Tibial nerve (tissue), 4 donors: ENCODE data around the gene CYP2A7. TPM values are rescaled to one million over a fixed set of nuclear protein-coding genes. Genes with fewer than 3 reads are reported as not detected.
"Not testable (repeated sequence)": the region's sequence is repeated elsewhere in the genome, so short reads cannot be mapped to it uniquely, and the experiment has no call there.

Experiments
- DNase-seq, 2 donors: peaks; one replicate each; pipeline ENCODE4 v3.0.0-alpha.2; 2019; ENCODE audit warnings: low spot score in 2 of 2
- H3K27ac ChIP-seq, 4 donors: fragments of 200-600 bp; sonication (generic) in 3 of 4; one replicate each; pipeline ENCODE4 v1.5.1; 2017 to 2019; ENCODE audit warnings: mild to moderate bottlenecking in 1 of 4
- H3K27me3 ChIP-seq, 2 donors: fragments of 200-600 bp; sonication (generic) in 1 of 2; one replicate each; pipeline versions ENCODE4 v1.5.1 to v1.6.0; 2017 to 2019
- H3K36me3 ChIP-seq, 3 donors: fragments of 200-600 bp; sonication (generic); one replicate each; pipeline ENCODE4 v1.5.1; 2018 to 2019
- H3K4me1 ChIP-seq, 4 donors: fragments of 200-600 bp; sonication (generic) in 3 of 4; one replicate each; pipeline ENCODE4 v1.5.1; 2017 to 2019
- H3K4me3 ChIP-seq, 4 donors: fragments of 200-600 bp; sonication (generic) in 3 of 4; one replicate each; pipeline ENCODE4 v1.5.1; 2017 to 2019; ENCODE audit warnings: mild to moderate bottlenecking in 1 of 4, moderate library complexity in 1 of 4
- H3K9me3 ChIP-seq, 4 donors: fragments of 200-600 bp; sonication (generic) in 3 of 4; one replicate each; pipeline ENCODE4 v1.5.1; 2017 to 2019
- EP300 ChIP-seq, 2 donors: sonication (generic); formaldehyde crosslinking; IDR thresholded peaks; one replicate each; pipeline ENCODE4 v1.6.1; 2017; ENCODE audit warnings: antibody characterized with exemption in 2 of 2, mild to moderate bottlenecking in 1 of 2
- POLR2A ChIP-seq, 2 donors: fragments of 450-650 bp; IDR thresholded peaks; one replicate each; pipeline ENCODE4 v1.6.1; 2017; ENCODE audit warnings: antibody characterized with exemption in 2 of 2, mild to moderate bottlenecking in 2 of 2, moderate library complexity in 2 of 2
- WGBS, 2 donors: methylation state at CpG; one replicate each; pipeline ENCODE4 v1.1.5; 2018; 5-methylcytosine and 5-hydroxymethylcytosine counted together
- total RNA-seq, 4 donors: library from RNA; depleted of rRNA; stranded (reverse); fragments of >200 nt; gene quantifications; one replicate each; pipeline ENCODE4 v1.1.0, GENCODE V29; 2016
- TF ChIP-seq, protein P1 (sequence below), 5 experiments: fragments of 200-600 bp in 3 of 5; fragments of 450-650 bp in 2 of 5; sonication (generic) in 3 of 5; IDR thresholded peaks; one replicate each; pipeline ENCODE4 v1.5.1; 2016 to 2019; ENCODE audit warnings: antibody characterized with exemption in 5 of 5, mild to moderate bottlenecking in 3 of 5, moderate library complexity in 2 of 5

CYP2A7 gene
- total RNA-seq, 4 donors from 2014 or later: not detected

DNA sequence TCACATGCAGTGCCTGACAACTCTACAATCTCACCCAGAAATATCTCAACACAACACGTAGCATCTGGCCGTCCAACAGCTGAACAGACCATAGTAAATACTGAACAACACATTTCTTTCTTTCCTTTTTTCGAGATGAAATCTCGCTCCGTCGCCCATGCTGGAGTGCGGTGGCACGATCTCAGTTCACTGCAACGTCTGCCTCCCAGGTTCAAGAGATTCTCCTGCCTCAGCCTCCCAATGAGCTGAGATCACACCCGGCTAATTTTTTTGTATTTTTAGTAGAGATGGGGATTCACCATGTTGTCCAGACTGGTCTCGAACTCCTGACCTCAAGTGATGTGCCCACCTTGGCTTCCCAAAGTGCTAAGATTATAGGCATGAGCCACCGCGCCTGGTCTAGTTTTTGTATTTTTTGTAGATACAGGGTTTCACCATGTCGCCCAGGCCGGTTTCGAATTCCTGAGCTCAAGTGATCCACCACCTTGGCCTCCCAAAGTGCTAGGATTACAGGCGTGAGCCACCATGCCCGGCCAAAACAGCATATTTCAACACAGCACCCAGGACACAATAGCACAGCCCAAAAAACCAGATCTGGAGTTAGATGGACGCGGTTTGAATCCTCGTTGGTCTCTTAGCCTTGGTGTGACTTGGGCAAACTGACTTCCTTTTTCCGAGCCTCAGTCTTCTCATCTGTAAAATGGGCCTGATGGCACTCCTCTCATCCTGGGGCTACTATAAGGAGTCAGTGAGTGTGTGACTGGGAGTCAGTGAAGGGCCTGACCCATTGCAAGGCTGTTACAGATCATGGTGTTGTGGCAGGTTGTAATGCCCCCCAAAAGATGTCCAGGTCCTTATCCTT, 54.4 kb downstream of the CYP2A7 start:
- 92 to 95% methylated on average over 22 of the region's 22 CpGs for WGBS, 2 donors
- H3K27me3 ChIP-seq: no peaks in the 10 kb centered on the region
- H3K27ac ChIP-seq: no peak overlapping the region
- no peaks in the 10 kb centered on the region for H3K9me3 ChIP-seq
- DNase-seq: no peak
- H3K4me3 ChIP-seq: no peak overlapping the region
- TF ChIP-seq EP300 (IDR thresholded peaks at IDR 0.05) (no peak), POLR2A (IDR thresholded peaks at IDR 0.05) (no peak)
- TF ChIP-seq, protein P1, sequence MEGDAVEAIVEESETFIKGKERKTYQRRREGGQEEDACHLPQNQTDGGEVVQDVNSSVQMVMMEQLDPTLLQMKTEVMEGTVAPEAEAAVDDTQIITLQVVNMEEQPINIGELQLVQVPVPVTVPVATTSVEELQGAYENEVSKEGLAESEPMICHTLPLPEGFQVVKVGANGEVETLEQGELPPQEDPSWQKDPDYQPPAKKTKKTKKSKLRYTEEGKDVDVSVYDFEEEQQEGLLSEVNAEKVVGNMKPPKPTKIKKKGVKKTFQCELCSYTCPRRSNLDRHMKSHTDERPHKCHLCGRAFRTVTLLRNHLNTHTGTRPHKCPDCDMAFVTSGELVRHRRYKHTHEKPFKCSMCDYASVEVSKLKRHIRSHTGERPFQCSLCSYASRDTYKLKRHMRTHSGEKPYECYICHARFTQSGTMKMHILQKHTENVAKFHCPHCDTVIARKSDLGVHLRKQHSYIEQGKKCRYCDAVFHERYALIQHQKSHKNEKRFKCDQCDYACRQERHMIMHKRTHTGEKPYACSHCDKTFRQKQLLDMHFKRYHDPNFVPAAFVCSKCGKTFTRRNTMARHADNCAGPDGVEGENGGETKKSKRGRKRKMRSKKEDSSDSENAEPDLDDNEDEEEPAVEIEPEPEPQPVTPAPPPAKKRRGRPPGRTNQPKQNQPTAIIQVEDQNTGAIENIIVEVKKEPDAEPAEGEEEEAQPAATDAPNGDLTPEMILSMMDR (IDR thresholded peaks at IDR 0.05): no peak
- peaks cover 0 to 16% (median 2%) of the 10 kb centered on the region in 4 donors for H3K4me1 ChIP-seq
- H3K36me3 ChIP-seq: peaks cover 0 to 28% (median 0%) of the 10 kb centered on the region in 3 donors

DNA sequence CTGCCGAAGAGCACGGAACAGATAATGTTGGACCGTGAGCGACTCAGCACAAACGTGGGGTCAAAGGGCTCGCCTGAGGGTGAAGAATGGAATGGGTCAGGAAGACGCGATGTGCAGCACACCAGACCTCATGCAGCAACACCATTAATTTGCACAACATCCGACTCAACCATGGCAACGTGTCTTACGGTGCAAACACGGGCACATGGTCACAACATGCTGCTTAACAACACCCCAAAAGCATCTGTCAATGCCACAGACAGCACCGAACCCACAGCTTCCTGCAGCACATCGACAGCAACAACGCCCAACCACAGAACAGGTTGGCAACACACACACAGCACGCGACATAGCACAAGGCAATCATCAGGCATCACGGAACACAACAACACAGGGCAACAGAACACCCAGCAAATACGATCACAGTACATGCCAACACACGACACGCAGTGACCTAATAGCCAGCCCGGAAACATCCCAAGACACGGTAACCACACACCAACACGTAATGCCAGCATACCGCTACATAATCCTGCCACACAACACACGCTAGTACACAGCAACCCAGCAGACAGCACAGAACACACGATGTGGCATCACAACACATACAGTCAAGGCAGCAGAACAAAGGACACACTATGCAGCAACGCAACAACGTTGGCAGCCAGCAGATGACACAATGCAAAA, 55.2 kb downstream of the CYP2A7 start:
- H3K27ac ChIP-seq, H3K4me3 ChIP-seq, H3K9me3 ChIP-seq, H3K27me3 ChIP-seq, DNase-seq: not testable (repeated sequence)
- H3K36me3 ChIP-seq: peaks cover 0 to 28% (median 0%) of the 10 kb centered on the region in 3 donors
- H3K4me1 ChIP-seq: peaks cover 0 to 21% (median 2%) of the 10 kb centered on the region in 4 donors
- WGBS, 2 donors: 71 to 77% methylated on average over 29 of the region's 29 CpGs

GRCh38 chr19:40826312-40826698, 55.7 kb downstream of the CYP2A7 start:
- 70 to 78% methylated on average over 7 to 10 of the region's 14 CpGs for WGBS, 2 donors
- not testable (repeated sequence) for H3K9me3 ChIP-seq, H3K27ac ChIP-seq, DNase-seq, H3K4me3 ChIP-seq, H3K27me3 ChIP-seq
- Histone ChIP-seq H3K36me3 (peaks cover 0 to 28% (median 0%) of the 10 kb centered on the region in 3 donors), H3K4me1 (peaks cover 0 to 21% (median 2%) of the 10 kb centered on the region in 4 donors)

- not testable (repeated sequence) for DNase-seq, H3K9me3 ChIP-seq, H3K4me3 ChIP-seq, H3K27ac ChIP-seq, H3K27me3 ChIP-seq
- WGBS, 2 donors: 92 to 97% methylated on average over 4 to 6 of the region's 6 CpGs
- Histone ChIP-seq H3K36me3 (peaks cover 0 to 28% (median 0%) of the 10 kb centered on the region in 3 donors), H3K4me1 (peaks cover 0 to 21% (median 2%) of the 10 kb centered on the region in 4 donors)
Measured at GRCh38 chr19:40825460-40826095, 56.5 kb downstream of the CYP2A7 start.

Other genes with a start within 250 kb of the CYP2A7 start
- gene NUMBL, start 191.6 kb downstream of the CYP2A7 start, total RNA-seq: 100 to 1,000 TPM; 203 to 284 (median 251) TPM
- gene COQ8B, start 165.3 kb downstream of the CYP2A7 start, total RNA-seq: 10 to 100 TPM; 71.0 to 88.6 (median 84.3) TPM
- gene ITPKC, start 165.1 kb downstream of the CYP2A7 start, total RNA-seq: 100 to 1,000 TPM in 1 of 4 donors, 10 to 100 TPM in 3; 72.0 to 114 (median 90.9) TPM
- gene ACTMAP, start 131.8 kb downstream of the CYP2A7 start, total RNA-seq: 1 to 10 TPM; 2.5 to 7.1 (median 4.3) TPM
- 10 to 100 TPM; 52.8 to 92.7 (median 70.9) TPM for gene SNRPA, start 131.0 kb downstream of the CYP2A7 start, total RNA-seq
- gene MIA, start 106.7 kb downstream of the CYP2A7 start, total RNA-seq: 100 to 1,000 TPM; 127 to 322 (median 209) TPM
- 10 to 100 TPM; 38.3 to 66.6 (median 52.0) TPM for gene RAB4B, start 104.0 kb downstream of the CYP2A7 start, total RNA-seq
- 100 to 1,000 TPM in 3 of 4 donors, 10 to 100 TPM in 1; 93.5 to 134 (median 120) TPM for gene EGLN2, start 83.0 kb downstream of the CYP2A7 start, total RNA-seq
- 1 to 10 TPM in 1 of 4 donors, not detected in 3; 7.3 TPM for gene CYP2A6, start 31.8 kb downstream of the CYP2A7 start, total RNA-seq
- not detected for gene CYP2B6, start 109.1 kb upstream of the CYP2A7 start, total RNA-seq
- not detected for gene CYP2A13, start 206.2 kb upstream of the CYP2A7 start, total RNA-seq
- gene CYP2F1, start 232.2 kb upstream of the CYP2A7 start, total RNA-seq: not detected